Spleen (tissue), 7 donors: Measurements from ENCODE around the gene KRT9.

Experiments
- CTCF ChIP-seq, 11 experiments: fragments of 200-600 bp in 7 of 11; fragments of 450-650 bp in 4 of 11; sonication (generic) in 4 of 11; IDR thresholded peaks in 8 of 11; conservative IDR thresholded peaks in 3 of 11; 1 replicate in 7 of 11; 2 replicates in 4 of 11; pipeline versions ENCODE4 v1.4.0 to v1.8.0; 2016 to 2021; ENCODE audit warnings: antibody characterized with exemption in 11 of 11, inconsistent platforms in 4 of 11, mild to moderate bottlenecking in 1 of 11
- POLR2A ChIP-seq, 3 donors: fragments of 450-650 bp; IDR thresholded peaks; one replicate each; pipeline ENCODE4 v1.5.1; 2017; ENCODE audit warnings: antibody characterized with exemption in 3 of 3, mild to moderate bottlenecking in 1 of 3
- POLR2AphosphoS5 ChIP-seq, 3 donors: sonication (generic); formaldehyde crosslinking; IDR thresholded peaks; one replicate each; pipeline ENCODE4 v1.5.1; 2017; ENCODE audit warnings: antibody characterized with exemption in 3 of 3
- donor health status: DM: no; HTN: no; CAD: no; lungs with moderate emphysema.
- donor health status: DM: no; HTN: no; CAD: no.
- donor health status: DM: no; HTN: no; CAD: no.

DNA sequence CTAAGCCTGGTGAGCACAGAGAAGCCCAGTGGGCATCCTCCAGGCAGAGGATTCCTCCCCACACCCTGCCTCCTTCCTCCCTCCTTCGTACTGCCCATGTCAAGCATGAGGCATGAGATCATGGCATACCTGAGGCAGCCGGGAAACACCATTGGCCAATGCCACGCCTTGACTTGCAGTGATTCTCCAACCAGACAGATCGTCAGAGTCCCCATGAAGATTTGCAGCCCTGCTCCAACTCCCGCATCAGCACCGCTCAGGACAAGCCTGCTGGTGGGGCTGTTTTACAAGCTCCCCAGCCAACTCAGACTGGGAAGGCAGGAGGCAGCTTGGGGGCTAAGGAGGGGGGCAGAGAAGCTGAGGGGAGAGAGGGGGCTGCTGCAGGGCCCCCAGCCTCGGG, 43.6 kb upstream of the KRT9 start:
- TF ChIP-seq POLR2A (IDR thresholded peaks at IDR 0.05), result no peak
- no peak for TF ChIP-seq CTCF (IDR thresholded peaks at IDR 0.05 in 8 of 11, conservative IDR thresholded peaks at IDR 0.05 in 3 of 11)
- no peak for TF ChIP-seq POLR2AphosphoS5 (IDR thresholded peaks at IDR 0.05)
